HG03571 (cell line): ENCODE measurements around the gene GALM.

Experiments used
- ATAC-seq: cut with Tn5 transposase; IDR thresholded peaks from one replicate; pipeline ENCODE4 v1.9.1; 2021; ENCODE audit not compliant: unreplicated experiment

Gene GALM

DNA sequence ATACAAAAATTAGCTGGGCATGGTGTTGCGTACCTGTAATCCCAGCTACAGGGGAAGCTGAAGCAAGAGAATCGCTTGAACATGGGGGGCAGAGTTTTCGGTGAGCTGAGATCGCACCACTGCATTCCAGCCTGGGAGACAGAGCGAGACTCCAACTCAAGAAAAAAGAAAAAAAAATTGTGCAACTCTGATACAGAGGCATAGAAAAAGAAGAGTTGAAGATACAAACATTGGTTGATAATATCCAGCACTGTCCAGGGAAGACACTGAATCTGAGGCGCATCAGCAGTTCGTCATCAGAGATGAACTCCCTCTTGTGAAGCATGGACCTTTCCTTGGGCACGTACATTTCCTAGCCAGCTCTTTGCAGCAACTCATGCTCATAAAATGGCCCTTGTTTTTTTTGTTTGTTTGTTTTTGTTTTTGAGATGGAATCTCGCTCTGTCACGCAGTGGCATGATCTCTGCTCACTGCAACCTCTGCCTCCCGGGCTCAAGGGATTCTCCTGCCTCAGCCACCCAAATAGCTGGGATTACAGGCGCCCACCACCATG lies 16.7 kb upstream of the GALM start:
- ATAC-seq = no peak

DNA sequence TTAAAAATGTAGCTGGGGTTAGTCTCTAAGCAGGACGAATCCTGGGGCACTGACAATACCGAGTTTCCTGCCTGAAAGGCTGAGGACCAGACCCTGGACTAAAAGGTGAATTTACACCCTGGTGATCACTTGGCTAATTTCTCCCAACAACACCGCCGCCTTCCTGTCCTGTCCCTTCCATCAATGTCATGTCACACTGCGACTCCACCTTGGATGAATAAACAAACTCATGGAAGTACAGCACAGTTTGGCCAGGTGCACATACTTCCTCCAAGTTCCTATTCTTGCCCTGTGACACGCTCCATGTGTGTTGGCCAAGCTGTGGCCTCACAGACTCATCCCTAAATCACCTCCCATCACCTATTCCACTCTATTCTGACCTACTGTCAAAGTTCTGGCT lies 15.9 kb upstream of the GALM start:
- ATAC-seq = no peak

DNA sequence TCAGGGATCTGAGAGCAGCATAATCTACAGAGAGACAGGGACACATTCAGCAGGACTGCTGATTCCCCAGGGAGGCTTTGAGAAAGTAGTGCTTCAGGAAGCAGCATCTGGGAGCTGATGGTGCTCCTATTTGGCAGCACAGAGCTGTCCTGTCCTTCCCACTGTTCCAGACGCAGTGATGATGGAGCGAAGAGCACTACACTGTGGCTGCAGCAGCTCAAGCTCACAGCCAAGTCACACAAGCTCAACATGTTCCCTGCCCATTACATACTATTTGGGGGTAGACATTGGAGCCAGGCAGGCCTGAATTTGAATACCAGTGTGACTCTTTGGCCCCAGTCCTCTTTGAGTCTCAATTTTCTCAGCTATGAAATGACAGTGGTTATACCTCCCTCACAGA lies 15.2 kb upstream of the GALM start:
- ATAC-seq = no peak

DNA sequence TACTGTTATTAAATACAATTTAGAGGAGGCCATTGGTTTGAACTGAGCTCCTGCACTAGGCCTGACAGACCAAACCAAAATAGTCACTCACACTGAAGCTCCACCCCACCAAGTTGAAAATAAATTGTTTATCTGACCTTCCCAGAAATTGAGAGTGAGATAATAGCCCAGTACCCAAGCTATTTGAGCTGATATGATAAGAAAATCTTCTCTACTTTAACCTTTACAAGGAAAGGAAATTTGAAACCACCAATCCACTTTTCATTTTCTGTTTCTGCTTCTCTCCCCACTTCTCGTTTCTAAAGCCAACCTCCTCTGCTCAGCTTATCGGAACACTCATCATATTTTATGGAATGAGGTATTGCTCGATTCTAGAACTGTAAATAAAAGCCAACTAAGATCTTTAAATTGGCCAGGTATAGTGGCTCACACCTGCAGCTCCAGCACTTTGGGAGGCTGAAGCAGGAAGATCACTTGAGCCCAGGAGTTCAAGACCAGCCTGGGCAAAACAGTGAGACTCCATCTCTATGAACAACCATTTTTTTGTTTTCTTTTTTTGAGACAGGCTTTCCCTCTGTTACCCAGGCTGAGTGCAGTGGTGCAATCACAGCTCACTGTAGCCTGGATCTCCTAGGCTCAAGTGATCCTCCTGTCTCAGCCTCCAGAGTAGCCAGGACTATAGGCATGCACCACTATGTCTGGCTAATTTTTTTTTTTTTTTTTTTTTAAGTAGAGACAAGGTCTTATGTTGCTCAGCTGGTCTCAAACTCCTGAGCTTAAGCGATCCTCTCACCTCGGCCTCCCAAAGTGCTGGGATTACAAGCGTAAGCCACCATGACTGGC lies 13.3 kb upstream of the GALM start:
- ATAC-seq = no peak

DNA sequence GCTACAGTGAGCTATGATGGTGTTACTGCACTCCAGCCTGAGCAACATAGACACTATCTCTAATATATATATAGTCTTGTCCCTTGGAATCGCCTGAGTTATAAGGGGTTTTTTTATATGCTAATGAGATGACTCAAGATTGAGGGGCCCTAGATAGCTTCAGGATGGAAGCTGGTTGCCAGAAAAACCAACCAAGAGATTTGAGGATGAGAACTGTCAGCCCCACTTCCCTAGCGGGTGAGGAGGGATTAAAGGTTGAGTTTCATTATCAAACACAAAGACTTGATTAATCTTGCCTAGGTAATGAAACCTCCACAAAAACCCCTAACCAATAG lies 12.6 kb upstream of the GALM start:
- ATAC-seq = no peak

DNA sequence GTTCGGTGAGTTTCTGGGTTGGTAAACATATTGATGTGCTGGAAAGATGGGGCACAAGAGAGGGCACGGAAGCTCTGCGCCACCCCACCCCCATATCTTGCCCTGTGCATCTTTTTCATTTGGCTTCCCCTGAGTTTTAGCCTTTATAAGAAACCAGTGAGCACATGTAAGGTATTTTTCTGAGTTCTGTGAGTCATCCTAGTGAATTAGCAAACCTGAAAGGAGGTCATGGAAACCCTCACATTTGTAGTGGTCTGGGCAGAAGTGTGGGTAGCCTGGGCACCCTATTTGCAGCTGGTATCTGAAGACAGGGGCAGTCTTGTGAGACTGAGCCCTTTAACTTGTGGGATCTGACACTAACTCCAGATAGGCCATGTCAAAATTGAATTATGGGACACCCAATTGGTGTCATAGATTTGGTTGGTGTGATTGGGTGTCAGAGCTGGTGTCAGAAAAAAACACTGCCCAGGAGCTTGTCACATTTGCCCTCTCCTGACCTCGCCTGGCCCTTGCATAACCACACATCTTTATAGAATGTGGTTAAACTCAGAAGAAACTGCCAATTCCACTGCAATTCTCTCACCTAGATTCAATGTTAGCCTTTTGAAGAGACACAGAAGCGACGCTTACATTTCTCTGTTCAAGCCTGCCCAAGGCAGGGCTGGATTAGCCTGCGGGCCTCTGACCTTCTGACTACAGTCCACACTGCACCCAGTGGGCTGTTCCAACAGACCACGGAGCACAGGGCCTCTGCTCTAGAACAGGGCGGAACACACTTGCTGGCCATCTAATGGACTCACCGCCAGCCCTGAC lies 12.0 kb upstream of the GALM start:
- ATAC-seq = no peak

DNA sequence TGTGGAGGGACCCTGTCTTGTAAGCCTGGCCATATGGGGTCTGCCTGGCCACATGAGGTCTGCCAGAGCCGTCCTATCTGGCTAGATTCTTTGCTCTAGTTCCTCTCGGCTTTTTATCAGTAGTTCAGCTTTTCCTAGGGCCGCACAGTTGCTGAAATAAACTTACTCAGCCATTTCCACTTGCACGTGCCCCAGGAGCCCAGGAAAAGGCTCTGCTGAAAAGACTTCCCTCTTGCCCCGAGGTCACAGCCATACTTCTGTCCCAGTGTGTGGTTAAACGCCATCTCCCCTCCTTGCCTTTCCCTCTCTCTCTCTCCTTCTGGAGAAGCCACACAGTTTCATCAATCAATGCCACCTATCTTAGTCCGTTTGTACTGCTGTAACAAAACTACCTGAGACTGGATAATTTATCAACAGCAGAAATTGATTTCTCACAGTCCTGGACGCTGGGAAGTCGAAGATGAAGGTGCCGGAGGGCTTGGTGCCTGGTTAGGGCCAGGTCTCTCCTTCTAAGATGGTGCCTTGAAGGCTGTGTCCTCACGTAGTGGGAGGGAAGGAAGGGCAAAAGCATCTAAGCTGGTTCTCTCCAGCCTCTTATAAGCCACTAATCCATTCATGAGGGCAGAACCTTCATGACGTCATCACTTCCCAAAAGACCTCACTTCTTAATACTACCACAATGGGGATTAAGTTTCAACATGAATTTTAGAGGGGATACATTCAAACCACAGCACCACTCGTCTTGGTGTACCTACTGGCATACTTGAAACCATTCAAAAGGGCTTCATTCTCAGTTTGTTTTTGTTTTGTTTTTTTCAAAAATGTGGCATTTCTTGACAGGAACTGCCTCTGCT lies 11.2 kb upstream of the GALM start:
- no peak for ATAC-seq

DNA sequence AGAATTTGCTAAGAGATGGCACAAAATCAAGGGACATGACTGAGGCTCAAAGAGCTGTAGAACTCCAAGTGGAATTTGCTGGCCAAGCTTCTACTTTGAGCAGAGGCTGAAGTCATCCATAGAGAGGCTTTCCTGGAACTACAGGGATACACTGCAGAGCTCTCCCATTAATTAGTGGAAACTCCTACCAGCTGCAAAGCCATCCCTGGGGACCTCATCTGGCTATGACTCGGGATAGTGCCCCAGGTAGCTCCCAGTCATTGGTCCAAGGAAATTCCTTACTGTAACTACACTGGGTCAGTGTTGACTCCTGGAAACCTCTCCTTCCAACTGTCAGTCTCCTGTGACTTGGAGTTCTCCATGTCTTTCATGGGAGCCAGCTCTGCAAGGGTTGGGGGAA lies 10.5 kb upstream of the GALM start:
- no peak for ATAC-seq

DNA sequence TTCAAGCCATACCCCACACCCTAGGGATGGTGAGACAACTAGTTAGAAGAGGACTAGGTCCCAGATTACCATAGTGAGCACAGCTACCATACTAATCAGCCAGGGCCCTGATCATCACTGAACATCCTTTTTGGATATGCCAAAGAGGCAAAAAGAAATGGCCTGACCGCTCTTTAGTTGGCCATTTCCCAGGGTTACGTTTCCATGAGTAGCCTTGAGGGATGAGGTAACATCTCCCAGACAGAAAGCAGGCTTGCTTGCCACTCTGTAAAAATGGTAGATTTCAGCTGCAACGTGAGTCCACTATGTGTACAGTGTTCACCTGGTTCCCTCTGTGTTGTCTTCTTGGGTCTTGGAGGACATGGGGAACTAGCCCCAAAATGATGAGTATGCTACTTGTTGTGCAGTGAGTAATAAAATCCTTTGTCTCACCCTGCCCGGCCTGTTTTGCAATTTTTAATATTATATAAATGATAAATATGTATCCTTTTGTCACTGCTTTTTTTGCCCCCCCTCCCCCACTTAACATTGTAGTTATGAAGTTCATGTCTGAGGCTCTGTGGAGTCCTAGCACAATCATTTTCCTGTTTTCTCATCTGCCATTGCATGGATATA lies 8.9 kb upstream of the GALM start:
- ATAC-seq = no peak

DNA sequence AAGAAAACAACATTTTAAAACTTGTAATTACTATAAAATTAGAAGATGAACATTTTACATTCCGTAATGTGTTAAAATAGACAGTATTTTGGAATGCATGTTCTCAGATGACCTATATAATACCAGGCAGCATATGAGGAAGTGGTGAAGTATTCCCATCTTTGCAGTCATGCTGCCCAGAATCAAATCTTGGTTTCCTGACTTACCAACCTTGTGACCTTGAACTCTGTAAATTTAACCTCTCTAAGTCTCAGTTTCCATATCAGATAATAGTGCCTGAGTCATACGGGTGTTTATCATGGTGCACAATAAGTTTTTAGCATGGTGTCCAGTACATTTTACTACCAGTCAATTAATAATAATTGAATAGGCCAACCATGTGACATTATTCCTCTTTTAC lies 7.3 kb upstream of the GALM start:
- ATAC-seq = no peak

DNA sequence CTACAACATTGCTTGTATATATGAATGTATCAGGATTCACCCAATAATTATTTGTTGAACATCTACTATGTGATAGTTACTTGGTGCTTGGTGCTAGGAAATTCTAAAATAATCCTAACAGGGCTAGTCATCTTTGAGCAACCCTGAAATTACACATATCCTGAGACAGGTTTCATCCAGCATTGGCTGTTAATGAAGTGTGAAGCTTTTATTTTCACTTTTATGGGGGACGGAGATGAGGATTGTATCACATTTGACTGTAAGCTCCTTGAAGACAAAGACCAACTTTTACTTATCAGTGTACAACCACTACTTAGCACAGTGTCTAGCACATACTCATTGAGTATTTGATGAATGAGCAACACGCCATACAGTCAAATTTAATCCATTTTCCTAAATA lies 6.8 kb upstream of the GALM start:
- no peak for ATAC-seq

DNA sequence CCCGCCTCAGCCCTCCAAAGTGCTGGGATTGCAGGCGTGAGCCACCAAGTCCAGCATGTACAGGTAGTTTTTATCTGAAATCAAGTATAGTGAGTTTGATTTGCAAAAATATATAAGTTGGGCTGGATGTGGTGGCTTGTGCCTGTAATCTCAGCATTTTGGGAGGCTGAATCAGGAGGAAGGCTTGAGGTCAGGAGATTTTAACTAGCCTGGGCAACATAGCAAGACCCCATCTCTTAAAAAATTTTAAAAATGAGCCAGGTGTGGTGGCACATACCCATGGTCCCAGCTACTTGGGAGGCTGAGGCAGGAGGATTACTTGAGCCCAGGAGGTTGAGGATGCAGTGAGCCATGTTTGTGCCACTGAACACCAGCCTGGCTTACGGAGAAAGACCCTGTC lies 5.6 kb upstream of the GALM start:
- no peak for ATAC-seq

DNA sequence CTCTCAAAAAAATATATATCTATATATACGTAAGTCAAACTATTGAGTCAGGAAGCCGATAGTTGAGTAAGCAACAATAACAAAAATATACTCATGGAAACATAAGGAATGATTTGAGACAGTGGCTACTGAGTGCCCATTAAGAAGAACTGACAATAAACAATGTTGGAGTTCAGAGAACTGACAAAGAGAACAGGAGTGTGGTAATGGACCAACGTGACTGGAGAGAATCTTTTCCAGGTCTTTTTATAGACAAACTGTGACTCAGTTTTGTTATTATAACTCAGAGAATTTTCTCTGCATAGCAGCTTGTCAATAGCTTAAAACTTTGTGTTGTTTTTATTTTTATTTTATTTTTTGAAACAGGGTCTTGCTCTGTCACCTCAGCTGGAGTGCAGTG lies 4.6 kb upstream of the GALM start:
- ATAC-seq = no peak

DNA sequence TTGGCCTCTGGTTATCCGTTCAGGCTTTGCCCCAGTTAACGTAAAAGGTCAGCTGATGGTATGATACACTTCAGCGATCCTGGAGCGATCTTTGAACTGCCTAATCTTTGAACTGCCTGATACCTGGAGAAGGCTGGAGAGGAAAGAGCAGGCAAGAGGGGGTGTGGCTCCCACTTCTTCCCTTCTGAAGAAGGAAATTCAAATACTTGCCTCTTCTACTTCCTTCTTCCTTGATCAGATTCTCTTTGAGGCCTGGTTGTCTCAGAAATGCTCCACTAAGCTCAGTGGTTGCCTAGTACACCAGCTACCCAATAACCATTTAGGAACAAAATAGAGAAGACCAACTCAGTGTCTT lies 619 bp downstream of the GALM start:
- ATAC-seq = peak; percentile 29

DNA sequence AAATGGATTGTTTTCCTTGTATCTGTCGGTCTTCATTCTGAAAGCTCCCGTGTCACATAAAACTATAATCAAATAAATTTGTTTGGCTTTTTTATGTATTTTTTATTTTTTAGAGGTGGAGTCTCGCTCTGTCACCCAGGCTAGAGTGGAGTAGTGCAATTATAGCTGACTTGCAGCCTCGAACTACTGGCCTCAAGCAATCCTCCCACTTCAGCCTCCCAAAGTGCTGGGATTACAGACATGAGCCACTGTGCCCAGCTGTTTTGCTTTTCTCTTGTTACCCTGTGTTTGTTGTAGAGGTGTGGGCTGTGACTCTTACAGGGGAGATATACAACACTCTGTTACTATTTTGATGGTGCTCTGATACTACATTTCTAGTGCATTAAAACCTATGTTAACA lies 2.2 kb downstream of the GALM start:
- no peak for ATAC-seq

DNA sequence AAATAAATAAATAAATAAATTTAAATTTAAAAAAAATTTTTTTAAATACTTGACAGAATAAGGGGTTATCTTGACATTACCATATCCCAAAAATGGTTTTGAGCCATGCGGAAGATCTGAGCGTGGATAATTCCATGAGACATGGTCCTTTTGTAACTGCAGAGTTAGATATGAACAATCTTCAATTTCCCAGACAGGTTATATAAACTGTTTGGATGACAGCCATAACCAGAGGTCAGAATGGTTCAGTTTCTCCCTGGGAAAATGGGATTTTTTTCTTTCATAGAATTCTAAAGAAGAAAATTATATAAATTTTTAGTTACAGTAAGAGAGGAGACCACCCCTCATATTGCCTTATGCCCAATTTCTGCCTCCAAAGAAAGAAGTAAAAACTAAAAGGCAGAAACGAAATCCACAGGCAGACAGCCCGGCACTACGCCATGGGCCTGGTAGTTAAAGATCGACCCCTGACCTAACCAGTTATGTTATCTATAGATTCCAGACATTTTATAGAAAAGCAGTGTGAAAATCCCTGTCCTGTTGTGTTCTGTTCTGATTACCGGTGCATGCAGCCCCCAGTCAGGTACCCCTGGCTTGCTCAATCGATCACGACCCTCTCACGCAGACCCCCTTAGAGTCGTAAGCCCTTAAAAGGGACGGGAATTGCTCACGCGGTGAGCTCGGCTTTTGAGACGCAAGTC lies 3.0 kb downstream of the GALM start:
- ATAC-seq = no peak

DNA sequence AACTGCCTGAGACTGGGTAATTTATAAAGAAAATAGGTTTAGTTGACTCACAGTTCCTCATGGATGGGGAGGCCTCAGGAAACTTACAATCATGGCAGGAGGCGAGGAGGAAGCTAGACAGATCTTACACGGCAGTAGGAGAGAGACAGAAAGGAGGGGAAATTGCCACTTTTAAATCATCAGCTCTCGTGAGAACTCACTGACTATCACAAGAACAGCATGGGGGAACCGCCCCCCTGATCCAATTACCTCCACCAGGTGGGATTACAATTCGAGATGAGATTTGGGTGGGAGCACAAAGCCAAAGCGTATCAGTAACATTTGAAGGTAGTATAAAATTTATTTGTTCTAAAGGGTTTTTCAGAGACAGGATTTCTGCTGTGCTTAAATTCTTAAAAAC lies 5.4 kb downstream of the GALM start:
- no peak for ATAC-seq

DNA sequence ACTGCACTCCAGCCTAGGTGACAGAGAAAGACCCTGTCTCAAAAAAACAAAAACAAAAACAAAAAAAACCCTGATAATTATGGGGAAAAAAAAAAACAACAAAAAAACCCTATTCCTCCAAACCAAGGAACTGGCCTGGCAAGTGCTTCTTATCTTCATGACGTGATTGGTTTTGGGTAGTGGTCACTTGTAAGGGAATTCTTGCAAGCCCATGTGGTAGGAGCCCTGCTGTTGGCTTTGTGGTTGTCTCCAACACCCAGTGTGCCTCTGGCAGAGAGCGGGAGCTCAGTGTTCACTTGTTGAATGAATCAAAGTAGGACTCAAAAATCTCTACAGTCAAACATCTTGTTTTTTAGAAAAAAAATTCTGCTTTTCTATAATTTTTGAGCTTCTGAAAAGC lies 6.0 kb downstream of the GALM start:
- no peak for ATAC-seq

DNA sequence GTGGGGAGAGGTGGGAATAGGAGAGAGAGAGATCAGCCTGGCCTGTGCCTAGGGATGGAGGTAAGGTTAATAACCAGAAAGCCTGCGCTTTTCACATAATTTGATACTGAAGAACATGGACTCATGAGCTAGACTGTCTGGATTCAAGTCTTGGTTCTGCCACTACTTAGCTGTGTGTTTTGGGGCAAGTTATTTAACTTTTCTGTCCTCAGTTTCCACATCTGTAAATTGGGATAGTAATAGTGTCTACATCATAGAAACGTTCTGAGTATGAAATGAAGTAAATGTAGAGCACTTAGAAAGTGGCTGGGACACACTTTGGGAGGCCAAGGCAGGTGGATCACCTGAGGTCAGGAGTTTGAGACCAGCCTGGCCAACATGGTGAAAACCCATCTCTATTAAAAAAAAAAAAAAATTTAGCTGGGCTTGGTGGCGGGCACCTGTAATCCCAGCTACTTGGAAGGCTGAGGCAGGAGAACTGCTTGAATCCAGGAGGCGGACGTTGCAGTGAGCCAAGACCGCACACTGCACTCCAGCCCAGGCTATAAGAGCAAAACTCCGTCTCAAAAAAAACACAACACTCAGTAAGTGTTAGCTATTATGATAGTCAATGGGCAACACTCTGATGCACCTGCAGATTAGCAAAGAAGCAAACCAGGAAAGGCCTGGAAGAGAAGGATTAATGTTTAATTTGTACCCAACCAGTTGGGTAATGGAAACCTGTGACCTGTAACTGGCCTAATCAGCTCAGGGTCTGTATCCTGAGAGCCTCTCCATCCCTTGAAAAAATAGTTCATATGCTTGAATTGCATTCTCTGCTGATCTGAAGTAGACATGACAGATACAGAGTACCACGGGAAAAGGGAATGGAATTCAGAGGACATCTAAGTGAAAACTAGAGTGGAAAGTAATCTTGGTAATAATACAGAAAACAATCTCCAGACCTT lies 6.8 kb downstream of the GALM start:
- no peak for ATAC-seq
